ENCODE results near the gene MYO1E.
A peak's percentile ranks its signal among the peaks of the same experiment; 100 is the strongest.

Gene MYO1E

GRCh38 chr15:59260090-59260489 is 112.6 kb downstream of the MYO1E start:
- DNase-seq (ENCODE audit: low spot score), result no peak

GRCh38 chr15:59259137-59259943 is 113.3 kb downstream of the MYO1E start:
- no peak for DNase-seq (ENCODE audit: low spot score)

- DNase-seq (ENCODE audit: low spot score), result no peak
Measured at GRCh38 chr15:59258317-59258716, 114.4 kb downstream of the MYO1E start.

- DNase-seq (ENCODE audit: low spot score), result no peak
Measured at GRCh38 chr15:59257140-59257539, 115.5 kb downstream of the MYO1E start.

GRCh38 chr15:59256482-59256881 is 116.2 kb downstream of the MYO1E start:
- no peak for DNase-seq (ENCODE audit: low spot score)

GRCh38 chr15:59255680-59256336 is 116.9 kb downstream of the MYO1E start:
- DNase-seq (ENCODE audit: low spot score), result no peak

- no peak for DNase-seq (ENCODE audit: low spot score)
Measured at GRCh38 chr15:59252137-59252536, 120.5 kb downstream of the MYO1E start.

- DNase-seq (ENCODE audit: low spot score), result no peak
Measured at GRCh38 chr15:59251001-59251845, 121.4 kb downstream of the MYO1E start.

GRCh38 chr15:59250249-59250648 is 122.4 kb downstream of the MYO1E start:
- DNase-seq (ENCODE audit: low spot score), result no peak

- DNase-seq (ENCODE audit: low spot score), result no peak
Measured at GRCh38 chr15:59249816-59250215, 122.9 kb downstream of the MYO1E start.

GRCh38 chr15:59247364-59247763 is 125.3 kb downstream of the MYO1E start:
- DNase-seq (ENCODE audit: low spot score), result peak; percentile 33

- DNase-seq (ENCODE audit: low spot score), result no peak
Measured at GRCh38 chr15:59245559-59245958, 127.1 kb downstream of the MYO1E start.

- no peak for DNase-seq (ENCODE audit: low spot score)
Measured at GRCh38 chr15:59244337-59244736, 128.3 kb downstream of the MYO1E start.

GRCh38 chr15:59243622-59244021 is 129.0 kb downstream of the MYO1E start:
- no peak for DNase-seq (ENCODE audit: low spot score)

GRCh38 chr15:59242649-59243048 is 130.0 kb downstream of the MYO1E start:
- DNase-seq (ENCODE audit: low spot score), result no peak

- no peak for DNase-seq (ENCODE audit: low spot score)
Measured at GRCh38 chr15:59240036-59240435, 132.6 kb downstream of the MYO1E start.

- DNase-seq (ENCODE audit: low spot score), result peak; percentile 15
Measured at GRCh38 chr15:59237924-59238331, 134.7 kb downstream of the MYO1E start.

- DNase-seq (ENCODE audit: low spot score), result no peak
Measured at GRCh38 chr15:59237119-59237855, 135.4 kb downstream of the MYO1E start.

GRCh38 chr15:59236394-59236793 is 136.3 kb downstream of the MYO1E start:
- no peak for DNase-seq (ENCODE audit: low spot score)

GRCh38 chr15:59232476-59232875 is 140.2 kb downstream of the MYO1E start:
- no peak for DNase-seq (ENCODE audit: low spot score)

GRCh38 chr15:59230531-59231055 is 142.1 kb downstream of the MYO1E start:
- no peak for DNase-seq (ENCODE audit: low spot score)

GRCh38 chr15:59229453-59229852 is 143.2 kb downstream of the MYO1E start:
- DNase-seq (ENCODE audit: low spot score), result no peak
